GM13977 (cell line): ENCODE data around the gene PRKCD.

Source experiments
- DNase-seq: peaks from one replicate; pipeline ENCODE4 v3.0.0; 2012; ENCODE audit warnings: low spot score
- in situ Hi-C: fragments of 300-500 bp; cut with MboI; formaldehyde crosslinking; loops from one replicate; pipeline ENCODE4 v1.12.0; 2022; ENCODE audit warnings: low sequenced_read_pairs, low pct_unique_long_range_greater_than_20kb, mixed read lengths, inconsistent platforms; ENCODE audit not compliant: unreplicated experiment
- TF ChIP-seq, protein P1 (sequence below): IDR thresholded peaks from 2 replicates; pipeline ENCODE4 v1.5.1; 2012; ENCODE audit warnings: mild to moderate bottlenecking, control low read depth; ENCODE audit not compliant: insufficient read depth; ENCODE audit errors: extremely low read depth, missing control alignments

Gene PRKCD

DNA sequence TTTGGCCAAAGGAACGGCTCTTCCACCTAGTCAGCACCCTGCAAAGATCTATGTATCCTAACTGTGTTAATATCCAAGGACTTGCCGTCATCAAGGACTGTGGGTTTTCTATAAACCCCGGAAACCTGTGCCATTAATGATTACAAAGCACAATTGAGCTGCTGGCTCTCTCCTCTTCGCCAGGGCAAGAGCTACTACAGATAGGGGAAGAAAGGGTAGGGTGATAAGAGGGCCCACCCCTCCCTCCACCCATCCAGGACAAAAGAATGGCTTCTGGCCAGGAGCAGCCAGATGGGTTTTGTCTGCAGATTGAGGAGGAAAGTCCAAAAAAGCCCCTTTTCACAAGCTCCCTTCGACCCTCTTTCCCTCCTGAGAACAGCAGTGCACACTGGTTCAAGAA lies 40.7 kb upstream of the PRKCD start:
- DNase-seq, result no peak
- in situ Hi-C loops, result no loop called here

DNA sequence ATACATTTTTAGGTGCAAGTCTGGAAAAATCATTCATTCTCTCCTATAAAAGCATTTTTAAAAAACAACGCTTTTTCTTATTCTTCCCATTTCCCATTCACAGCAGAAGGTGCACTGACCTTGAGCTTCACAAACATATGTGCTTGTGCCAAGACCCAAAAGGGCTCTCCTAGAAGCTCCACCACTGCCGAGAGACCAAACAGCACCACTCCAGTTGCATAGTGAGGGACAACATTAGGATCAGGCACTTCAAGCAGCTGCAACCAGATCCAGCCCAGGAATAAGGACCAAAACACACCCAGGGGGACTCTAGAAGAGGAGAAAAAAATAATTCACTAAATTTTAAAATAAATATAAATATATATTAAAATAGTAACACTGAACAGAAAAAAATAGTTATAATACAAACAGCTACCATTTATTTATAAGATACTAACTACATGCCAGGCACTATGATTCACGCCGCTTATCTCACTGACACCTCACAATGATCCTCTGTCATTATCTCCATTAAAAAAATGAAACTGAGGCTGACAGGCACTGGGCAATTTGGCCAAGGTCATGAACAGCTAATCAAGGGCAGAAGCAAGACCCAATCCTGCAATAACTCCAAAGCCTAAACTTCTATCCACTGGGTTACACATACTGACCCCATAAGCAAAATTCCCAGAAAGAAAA lies 38.6 kb upstream of the PRKCD start:
- DNase-seq, result no peak
- TF ChIP-seq, protein P1, sequence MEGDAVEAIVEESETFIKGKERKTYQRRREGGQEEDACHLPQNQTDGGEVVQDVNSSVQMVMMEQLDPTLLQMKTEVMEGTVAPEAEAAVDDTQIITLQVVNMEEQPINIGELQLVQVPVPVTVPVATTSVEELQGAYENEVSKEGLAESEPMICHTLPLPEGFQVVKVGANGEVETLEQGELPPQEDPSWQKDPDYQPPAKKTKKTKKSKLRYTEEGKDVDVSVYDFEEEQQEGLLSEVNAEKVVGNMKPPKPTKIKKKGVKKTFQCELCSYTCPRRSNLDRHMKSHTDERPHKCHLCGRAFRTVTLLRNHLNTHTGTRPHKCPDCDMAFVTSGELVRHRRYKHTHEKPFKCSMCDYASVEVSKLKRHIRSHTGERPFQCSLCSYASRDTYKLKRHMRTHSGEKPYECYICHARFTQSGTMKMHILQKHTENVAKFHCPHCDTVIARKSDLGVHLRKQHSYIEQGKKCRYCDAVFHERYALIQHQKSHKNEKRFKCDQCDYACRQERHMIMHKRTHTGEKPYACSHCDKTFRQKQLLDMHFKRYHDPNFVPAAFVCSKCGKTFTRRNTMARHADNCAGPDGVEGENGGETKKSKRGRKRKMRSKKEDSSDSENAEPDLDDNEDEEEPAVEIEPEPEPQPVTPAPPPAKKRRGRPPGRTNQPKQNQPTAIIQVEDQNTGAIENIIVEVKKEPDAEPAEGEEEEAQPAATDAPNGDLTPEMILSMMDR, result no peak
- in situ Hi-C loops, result no loop called here

More for the DNA sequence above, 40.7 kb upstream of the PRKCD start:
- TF ChIP-seq, protein P1, result no peak

DNA sequence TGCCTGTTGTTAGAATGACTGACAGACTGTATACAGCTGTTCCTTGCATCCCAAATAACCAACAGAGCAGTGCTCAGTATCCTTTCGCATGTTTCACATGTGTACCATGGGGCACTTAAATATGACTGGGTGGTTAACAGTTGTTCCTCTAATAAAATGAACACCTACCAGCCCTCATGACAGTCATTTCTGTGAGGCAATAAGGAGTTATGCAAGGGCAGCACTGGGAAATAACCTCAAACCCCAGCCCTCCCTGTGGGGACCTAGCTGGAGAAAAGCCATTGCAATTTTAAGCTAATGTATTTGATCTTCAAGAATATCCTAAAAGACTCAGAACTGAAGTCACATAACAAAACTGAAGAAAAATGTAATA lies 38.1 kb upstream of the PRKCD start:
- in situ Hi-C loops, result no loop called here
- TF ChIP-seq, protein P1, result no peak
- no peak for DNase-seq

DNA sequence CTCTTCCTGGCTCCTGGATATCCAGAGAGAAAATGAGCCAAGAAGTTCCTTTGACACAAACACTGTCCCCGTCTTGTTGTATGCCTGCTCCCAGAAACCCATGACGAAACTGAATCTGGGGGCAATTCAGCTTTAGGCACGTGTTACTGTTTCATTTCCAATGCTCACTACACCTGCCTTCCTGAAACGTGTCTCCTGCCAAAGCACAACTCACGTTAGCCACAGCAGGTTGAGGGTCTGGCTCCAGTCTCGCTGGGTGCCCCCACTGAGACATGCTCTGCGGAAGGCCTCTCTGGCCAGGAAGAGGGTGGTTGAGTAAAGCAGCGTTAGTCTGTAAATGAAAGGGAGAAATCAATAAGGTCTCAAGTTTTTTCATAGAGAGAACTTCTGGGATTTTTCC lies 37.5 kb upstream of the PRKCD start:
- TF ChIP-seq, protein P1, result no peak
- in situ Hi-C loops, result no loop called here
- DNase-seq, result no peak

DNA sequence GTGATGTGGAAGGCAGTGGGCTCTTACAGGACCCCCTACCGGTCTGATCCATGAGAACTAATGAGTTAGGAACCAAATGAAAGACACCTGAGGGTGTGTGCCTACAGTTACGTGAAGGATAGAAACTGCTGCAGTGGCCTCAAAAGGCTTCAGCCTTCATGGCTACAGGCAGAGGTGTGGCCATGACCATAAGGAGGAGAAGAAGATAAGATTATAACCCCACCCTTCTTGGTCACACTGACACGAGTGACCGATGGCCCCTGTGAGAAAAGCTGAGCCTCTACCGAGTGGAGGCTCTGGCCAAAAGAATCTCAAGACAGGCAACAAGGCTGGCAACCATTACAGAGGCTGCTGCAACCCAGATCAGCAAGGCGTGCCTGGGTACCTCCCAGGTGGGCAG lies 37.1 kb upstream of the PRKCD start:
- in situ Hi-C loops, result no loop called here
- no peak for DNase-seq
- TF ChIP-seq, protein P1, result no peak

DNA sequence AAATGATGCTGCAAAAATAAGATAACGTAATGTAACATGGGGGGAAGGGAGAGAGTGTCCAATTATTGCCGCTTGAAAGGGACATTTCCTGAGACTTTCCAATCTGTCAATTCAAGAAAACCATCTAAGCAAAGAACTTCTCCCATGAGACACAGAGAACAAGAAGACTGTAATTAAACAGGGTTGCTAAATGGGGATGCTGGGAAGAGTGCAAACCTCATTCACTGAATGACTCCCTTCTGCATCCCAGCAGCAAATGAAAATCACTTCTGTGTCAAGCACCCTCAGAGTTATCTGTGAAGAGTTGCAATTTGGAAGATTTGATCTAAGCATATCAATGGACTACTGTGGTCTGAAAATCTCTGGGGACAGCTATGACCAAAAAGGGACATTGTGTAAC lies 34.4 kb upstream of the PRKCD start:
- TF ChIP-seq, protein P1, result no peak
- in situ Hi-C loops, result no loop called here
- DNase-seq, result no peak
